Activated naive CD8-positive, alpha-beta T cell treated with anti-CD3 and anti-CD28 coated beads, Interleukin-2, amount 50 U/mL, for 24 hours (primary cell): ENCODE data around the gene UBE2G1.

Experiments
- ATAC-seq: fragments of 150-1000 bp; cut with Tn5 transposase; one replicate; pipeline ENCODE4 v1.10.0; 2021
- DNase-seq: peaks from one replicate; pipeline ENCODE4 v3.0.0; 2021
- H3K27ac Mint-ChIP-seq: one replicate; pipeline ENCODE4 v1.8.0; 2021; ENCODE audit warnings: mild to moderate bottlenecking, mixed read lengths
- H3K27me3 Mint-ChIP-seq: one replicate; pipeline ENCODE4 v1.8.0; 2021; ENCODE audit warnings: mixed read lengths
- H3K36me3 Mint-ChIP-seq: one replicate; pipeline ENCODE4 v1.8.0; 2021; ENCODE audit warnings: low read depth, mixed read lengths
- H3K4me1 Mint-ChIP-seq: one replicate; pipeline ENCODE4 v1.8.0; 2021; ENCODE audit warnings: mixed read lengths
- H3K4me3 Mint-ChIP-seq: one replicate; pipeline ENCODE4 v1.8.0; 2021; ENCODE audit warnings: mild to moderate bottlenecking, moderate library complexity, mixed read lengths
- H3K9me3 Mint-ChIP-seq: one replicate; pipeline ENCODE4 v1.8.0; 2021; ENCODE audit warnings: mixed read lengths

UBE2G1 gene

GRCh38 chr17:4247361-4247970 is 119.0 kb downstream of the UBE2G1 start:
- H3K27me3 Mint-ChIP-seq = no peaks in the 10 kb centered on the region
- H3K27ac Mint-ChIP-seq = no peak overlapping the region
- H3K4me1 Mint-ChIP-seq = peaks cover 35% of the 10 kb centered on the region
- DNase-seq = no peak
- no peak overlapping the region for H3K4me3 Mint-ChIP-seq
- no peaks in the 10 kb centered on the region for H3K9me3 Mint-ChIP-seq
- no peak for ATAC-seq
- peaks cover 9% of the 10 kb centered on the region for H3K36me3 Mint-ChIP-seq

DNA sequence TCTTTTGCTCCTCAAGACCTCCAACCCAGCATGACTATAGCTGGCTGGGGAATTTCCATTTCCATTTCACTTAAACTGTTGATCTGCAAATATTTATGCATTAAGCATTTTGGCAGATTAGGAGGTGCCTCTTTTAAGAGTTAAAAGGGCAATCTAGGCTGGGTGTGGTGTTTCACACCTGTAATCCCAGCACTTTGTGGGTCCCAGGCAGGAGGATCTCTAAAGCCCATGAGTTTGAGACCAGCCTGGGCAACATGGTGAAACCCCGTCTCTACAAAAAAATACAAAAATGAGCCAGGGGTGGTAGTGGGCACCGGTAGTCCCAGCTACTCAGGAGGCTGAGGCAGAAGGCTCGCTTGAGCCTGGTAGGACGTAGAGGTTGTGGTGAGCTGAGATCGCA is 119.8 kb downstream of the UBE2G1 start:
- Mint-ChIP-seq H3K27ac (no peak overlapping the region), H3K36me3 (peaks cover 14% of the 10 kb centered on the region), H3K9me3 (no peaks in the 10 kb centered on the region), H3K4me1 (peaks cover 32% of the 10 kb centered on the region), H3K27me3 (no peaks in the 10 kb centered on the region), H3K4me3 (no peak overlapping the region)
- no peak for DNase-seq
- ATAC-seq = no peak

- no peak for ATAC-seq
- H3K4me3 Mint-ChIP-seq = no peak overlapping the region
- H3K36me3 Mint-ChIP-seq = peaks cover 15% of the 10 kb centered on the region
- no peak for DNase-seq
- no peaks in the 10 kb centered on the region for H3K27me3 Mint-ChIP-seq
- H3K27ac Mint-ChIP-seq = no peak overlapping the region
- H3K4me1 Mint-ChIP-seq = peaks cover 4% of the 10 kb centered on the region
- H3K9me3 Mint-ChIP-seq = no peaks in the 10 kb centered on the region
These were observed 124.9 kb downstream of the UBE2G1 start for GRCh38 chr17:4241535-4241934.

- Mint-ChIP-seq H3K36me3 (peaks cover 35% of the 10 kb centered on the region), H3K4me3 (no peak overlapping the region), H3K27ac (no peak overlapping the region), H3K4me1 (peaks cover 17% of the 10 kb centered on the region), H3K9me3 (no peaks in the 10 kb centered on the region), H3K27me3 (no peaks in the 10 kb centered on the region)
- ATAC-seq (no peak), DNase-seq (no peak)
These were observed 130.0 kb downstream of the UBE2G1 start for GRCh38 chr17:4236456-4236855.

DNA sequence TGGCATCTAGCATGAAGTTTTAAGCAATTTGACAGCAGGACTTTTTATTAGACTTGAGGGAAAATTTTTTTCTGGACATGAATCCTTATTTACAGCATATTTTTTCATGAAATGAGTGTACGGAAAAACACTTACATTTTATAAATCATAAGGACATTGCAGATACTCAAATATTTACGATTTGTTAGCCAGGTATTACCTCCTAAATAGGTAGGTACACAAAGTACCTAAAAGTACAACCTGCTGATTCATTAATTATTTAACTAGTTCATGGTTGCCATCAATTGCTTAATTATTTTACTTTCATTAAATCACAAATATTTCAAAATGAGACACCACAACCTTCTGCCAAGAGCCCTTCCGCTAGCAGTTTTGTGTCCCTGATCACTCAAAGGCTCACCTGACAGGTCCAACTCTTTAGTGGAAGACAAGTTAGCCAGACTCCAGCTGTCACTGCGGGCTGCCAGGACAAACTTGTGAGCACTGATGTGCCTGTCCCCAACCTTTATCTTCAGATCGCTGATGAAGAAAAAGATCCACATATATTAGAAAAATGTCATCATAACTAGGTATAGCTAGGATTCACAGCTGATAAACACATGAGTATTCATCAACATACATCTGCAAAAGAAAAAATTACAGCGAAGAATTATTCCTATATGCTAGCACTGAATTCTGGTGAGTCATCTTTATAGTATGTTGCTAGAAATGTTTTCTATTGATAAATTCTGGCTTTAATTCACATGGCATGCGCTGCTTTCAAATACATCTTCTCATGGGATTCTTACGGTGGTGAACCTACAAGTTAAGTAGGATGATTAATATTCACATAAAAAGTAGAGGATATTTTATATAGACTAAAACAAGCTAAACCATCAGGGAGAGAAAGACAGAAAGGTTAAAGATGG is 130.8 kb downstream of the UBE2G1 start:
- Mint-ChIP-seq H3K27ac (no peak overlapping the region), H3K9me3 (no peaks in the 10 kb centered on the region), H3K4me3 (no peak overlapping the region), H3K27me3 (no peaks in the 10 kb centered on the region), H3K36me3 (peaks cover 35% of the 10 kb centered on the region), H3K4me1 (peaks cover 17% of the 10 kb centered on the region)
- no peak for DNase-seq
- ATAC-seq = no peak

- no peak overlapping the region for H3K4me3 Mint-ChIP-seq
- H3K27me3 Mint-ChIP-seq = no peaks in the 10 kb centered on the region
- peaks cover 33% of the 10 kb centered on the region for H3K36me3 Mint-ChIP-seq
- no peaks in the 10 kb centered on the region for H3K9me3 Mint-ChIP-seq
- H3K27ac Mint-ChIP-seq = no peak overlapping the region
- peaks cover 17% of the 10 kb centered on the region for H3K4me1 Mint-ChIP-seq
- ATAC-seq (no peak), DNase-seq (no peak)
These were observed 132.1 kb downstream of the UBE2G1 start for GRCh38 chr17:4234401-4234800.

DNA sequence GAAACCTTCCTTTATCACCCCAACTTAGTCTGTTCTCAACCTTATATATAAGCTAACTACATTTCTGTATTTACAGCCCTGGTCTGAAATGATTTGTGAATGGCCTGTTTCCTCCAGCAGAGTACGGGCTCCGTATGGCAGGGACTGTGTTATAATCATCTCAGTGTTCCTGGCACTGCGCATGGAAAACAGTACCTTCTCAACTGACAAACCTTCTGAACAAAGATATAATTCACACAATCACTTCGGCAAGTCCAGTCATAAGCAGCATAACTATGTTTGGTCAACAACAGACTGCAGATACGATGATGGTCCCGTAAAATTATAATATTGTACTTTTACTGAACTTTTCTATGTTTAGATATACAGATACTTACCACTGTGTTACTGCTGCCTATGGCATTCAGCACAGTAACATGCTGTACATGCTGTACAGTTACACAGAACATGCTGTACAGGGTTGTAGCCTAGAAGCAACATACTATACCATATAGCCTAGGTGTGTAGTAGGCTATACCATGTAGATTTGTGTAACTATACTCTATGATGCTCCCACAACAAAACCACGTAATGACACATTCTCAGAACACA is 132.7 kb downstream of the UBE2G1 start:
- no peaks in the 10 kb centered on the region for H3K27me3 Mint-ChIP-seq
- peaks cover 33% of the 10 kb centered on the region for H3K36me3 Mint-ChIP-seq
- H3K4me1 Mint-ChIP-seq = peaks cover 17% of the 10 kb centered on the region
- ATAC-seq (no peak), DNase-seq (no peak)
- H3K27ac Mint-ChIP-seq = no peak overlapping the region
- H3K4me3 Mint-ChIP-seq = no peak overlapping the region
- no peaks in the 10 kb centered on the region for H3K9me3 Mint-ChIP-seq

DNA sequence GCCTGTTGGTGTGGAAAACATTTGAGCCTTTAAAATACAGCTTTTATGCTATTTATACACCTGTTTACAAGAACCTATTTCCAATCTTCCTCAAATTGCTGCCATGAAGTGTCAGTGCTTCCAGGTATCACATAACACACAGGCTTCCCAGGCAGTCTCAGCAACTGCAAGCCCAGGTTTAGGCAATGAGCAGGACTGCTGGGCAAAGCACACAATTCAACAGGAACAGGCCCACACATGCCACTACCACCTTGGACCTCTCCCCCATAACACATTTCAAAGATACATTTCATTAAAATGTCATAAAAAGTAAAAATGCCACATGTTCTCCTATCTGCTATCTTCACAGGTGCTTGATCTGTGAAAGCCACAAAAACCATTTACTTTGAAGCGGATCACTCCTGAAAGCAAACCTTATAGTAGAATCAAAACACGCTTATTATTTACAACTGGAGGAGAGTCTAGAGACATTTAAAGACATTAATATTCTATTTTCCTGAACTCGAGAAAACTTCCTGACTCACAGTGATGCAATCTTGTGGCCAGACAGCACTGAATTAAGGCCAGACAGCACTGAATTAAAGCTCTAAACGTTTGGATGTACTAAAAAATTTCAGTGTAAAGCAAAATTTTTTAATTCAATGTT is 134.2 kb downstream of the UBE2G1 start:
- Mint-ChIP-seq H3K27ac (no peak overlapping the region), H3K9me3 (no peaks in the 10 kb centered on the region), H3K36me3 (peaks cover 33% of the 10 kb centered on the region), H3K4me3 (no peak overlapping the region), H3K27me3 (no peaks in the 10 kb centered on the region), H3K4me1 (peaks cover 17% of the 10 kb centered on the region)
- no peak for ATAC-seq
- DNase-seq = no peak

- DNase-seq = no peak
- Mint-ChIP-seq H3K9me3 (no peaks in the 10 kb centered on the region), H3K36me3 (peaks cover 31% of the 10 kb centered on the region), H3K27me3 (no peaks in the 10 kb centered on the region), H3K4me1 (peaks cover 17% of the 10 kb centered on the region), H3K4me3 (no peak overlapping the region), H3K27ac (no peak overlapping the region)
- ATAC-seq = no peak
These were observed 136.6 kb downstream of the UBE2G1 start for GRCh38 chr17:4229627-4230541.

GRCh38 chr17:4221899-4222659 is 144.4 kb downstream of the UBE2G1 start:
- no peak for DNase-seq
- no peaks in the 10 kb centered on the region for H3K4me1 Mint-ChIP-seq
- no peak for ATAC-seq
- peaks cover 20% of the 10 kb centered on the region for H3K36me3 Mint-ChIP-seq
- no peak overlapping the region for H3K27ac Mint-ChIP-seq
- H3K9me3 Mint-ChIP-seq = no peaks in the 10 kb centered on the region
- no peaks in the 10 kb centered on the region for H3K27me3 Mint-ChIP-seq
- no peak overlapping the region for H3K4me3 Mint-ChIP-seq

GRCh38 chr17:4221163-4221562 is 145.3 kb downstream of the UBE2G1 start:
- H3K27ac Mint-ChIP-seq = no peak overlapping the region
- H3K27me3 Mint-ChIP-seq = no peaks in the 10 kb centered on the region
- H3K36me3 Mint-ChIP-seq = peaks cover 18% of the 10 kb centered on the region
- H3K4me3 Mint-ChIP-seq = no peak overlapping the region
- no peaks in the 10 kb centered on the region for H3K4me1 Mint-ChIP-seq
- no peaks in the 10 kb centered on the region for H3K9me3 Mint-ChIP-seq
- no peak for DNase-seq
- no peak for ATAC-seq

- ATAC-seq = no peak
- no peak for DNase-seq
- Mint-ChIP-seq H3K4me1 (peaks cover 2% of the 10 kb centered on the region), H3K27me3 (no peaks in the 10 kb centered on the region), H3K4me3 (no peak overlapping the region), H3K27ac (no peak overlapping the region), H3K36me3 (peaks cover 19% of the 10 kb centered on the region), H3K9me3 (no peaks in the 10 kb centered on the region)
These were observed 145.8 kb downstream of the UBE2G1 start for GRCh38 chr17:4220655-4221054.
